Measurements from ENCODE around the gene SEPTIN12. TPM values are rescaled to one million over a fixed set of nuclear protein-coding genes. Genes with fewer than 3 reads are reported as not detected.

Gene SEPTIN12
- total RNA-seq, 2 experiments from 2014 or later, result not detected

DNA sequence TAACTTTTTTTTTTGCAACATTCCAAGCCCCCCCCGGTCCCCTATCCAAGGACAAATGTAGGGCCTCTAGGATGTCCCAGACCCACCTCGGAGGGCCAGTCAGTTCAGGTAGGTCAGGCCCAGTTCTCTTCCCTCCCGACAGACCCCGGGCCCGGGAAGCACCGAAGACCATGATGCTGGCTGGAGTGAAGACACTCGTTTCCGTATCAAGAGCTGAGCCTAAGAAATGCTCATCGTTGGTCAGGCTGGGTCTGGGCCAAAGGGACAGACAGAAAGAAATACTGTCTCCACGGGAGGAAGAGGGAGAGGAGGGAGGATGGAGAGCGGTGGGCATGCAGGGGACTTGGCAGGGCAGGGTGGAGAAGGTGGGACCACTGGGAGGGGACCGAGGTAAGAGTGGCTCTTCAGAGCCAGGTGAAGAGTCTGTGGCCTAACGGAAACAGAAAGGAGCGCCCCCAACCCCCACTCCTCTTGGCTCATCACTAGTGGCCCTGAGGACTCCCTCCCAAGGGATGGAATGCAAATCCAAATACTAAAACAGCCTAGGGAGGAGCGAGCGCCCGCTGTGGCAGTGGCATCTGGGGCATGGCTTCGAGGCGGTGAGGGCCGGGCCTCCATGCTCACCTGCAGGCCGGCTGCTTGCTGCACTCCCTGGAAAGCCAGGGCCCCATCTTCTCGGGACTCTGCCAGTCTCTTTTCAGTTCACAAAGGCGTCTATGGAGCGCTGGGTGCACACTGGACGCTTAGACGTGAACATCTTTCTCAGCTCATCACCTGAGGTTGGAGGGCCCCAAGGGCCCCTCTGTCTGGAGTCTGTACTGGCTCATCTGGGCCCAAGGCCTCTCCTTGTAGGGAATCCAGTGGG lies 16.0 kb upstream of the SEPTIN12 start:
- POLR2A ChIA-PET, result no interaction called here
- CTCF ChIA-PET, result interaction anchor here (0.5 kb wide), 1 partner anchor 38 kb away, joined by 3 read pairs; no protein-coding TSS in a partner anchor

DNA sequence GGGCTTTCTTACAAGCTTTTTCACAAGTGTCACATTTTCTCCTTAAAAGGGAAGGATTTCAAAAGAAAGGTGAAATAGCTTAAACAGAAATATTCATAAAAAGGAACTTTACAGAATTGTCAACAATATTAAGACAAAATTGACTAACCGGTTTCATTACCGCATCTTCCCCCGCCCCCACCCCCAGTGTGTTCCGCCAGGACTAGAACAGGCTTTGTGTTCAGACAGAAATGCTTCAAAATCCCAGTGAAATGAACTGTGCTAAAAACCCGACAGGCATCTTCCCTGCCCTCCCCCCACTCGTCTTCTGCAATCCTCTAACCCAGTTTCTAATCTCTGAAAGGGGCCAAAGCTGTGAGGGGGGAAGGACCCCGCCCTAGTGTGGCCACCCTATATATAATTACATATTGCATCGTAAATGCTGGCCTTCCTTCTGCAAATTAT lies 15.3 kb upstream of the SEPTIN12 start:
- ChIA-PET CTCF (no interaction called here), POLR2A (interaction anchor here (0.5 kb wide), 1 partner anchor 71 kb away, joined by 4 read pairs; no protein-coding TSS in a partner anchor)

DNA sequence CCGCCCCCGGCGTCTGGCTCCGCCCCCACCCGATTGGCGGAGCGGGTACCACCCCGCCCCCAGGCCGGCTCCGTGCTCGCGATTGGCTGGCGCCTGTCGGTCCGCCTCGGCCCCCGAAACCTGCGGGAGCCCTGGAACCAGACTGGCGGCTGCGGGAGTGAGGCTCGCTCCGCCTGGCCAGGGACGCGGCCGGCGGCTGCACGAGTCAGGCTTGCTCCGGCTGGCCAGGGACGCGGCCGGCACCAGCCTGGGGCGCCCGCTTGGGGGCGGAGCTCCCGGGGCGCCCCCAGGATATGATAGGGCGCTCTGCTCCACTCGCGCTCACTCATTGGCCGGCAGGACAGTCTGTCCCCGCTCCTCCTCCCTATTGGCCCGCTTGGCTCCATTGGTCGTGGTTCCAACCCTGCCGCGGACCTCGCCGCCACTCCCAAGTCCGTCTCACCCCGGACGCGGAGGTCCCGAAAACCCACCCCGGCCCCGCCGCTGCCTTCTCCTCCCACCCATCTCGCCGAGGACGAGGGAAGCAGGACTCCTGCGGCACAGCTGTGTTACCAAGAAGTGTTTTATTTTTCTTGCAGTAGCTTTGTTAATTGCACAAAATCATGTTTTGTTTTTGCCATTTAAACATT lies 14.6 kb upstream of the SEPTIN12 start:
- ChIA-PET CTCF (interaction anchor here (0.6 kb wide), 1 partner anchor 55 kb away, joined by 3 read pairs; no protein-coding TSS in a partner anchor), POLR2A (interaction anchor here (0.5 to 1.6 kb wide), 5 partner anchors 32 to 241 kb away, joined by 3 to 11 read pairs (median 5); partner anchors contain the start of genes ANKS3 and DNAAF8)

DNA sequence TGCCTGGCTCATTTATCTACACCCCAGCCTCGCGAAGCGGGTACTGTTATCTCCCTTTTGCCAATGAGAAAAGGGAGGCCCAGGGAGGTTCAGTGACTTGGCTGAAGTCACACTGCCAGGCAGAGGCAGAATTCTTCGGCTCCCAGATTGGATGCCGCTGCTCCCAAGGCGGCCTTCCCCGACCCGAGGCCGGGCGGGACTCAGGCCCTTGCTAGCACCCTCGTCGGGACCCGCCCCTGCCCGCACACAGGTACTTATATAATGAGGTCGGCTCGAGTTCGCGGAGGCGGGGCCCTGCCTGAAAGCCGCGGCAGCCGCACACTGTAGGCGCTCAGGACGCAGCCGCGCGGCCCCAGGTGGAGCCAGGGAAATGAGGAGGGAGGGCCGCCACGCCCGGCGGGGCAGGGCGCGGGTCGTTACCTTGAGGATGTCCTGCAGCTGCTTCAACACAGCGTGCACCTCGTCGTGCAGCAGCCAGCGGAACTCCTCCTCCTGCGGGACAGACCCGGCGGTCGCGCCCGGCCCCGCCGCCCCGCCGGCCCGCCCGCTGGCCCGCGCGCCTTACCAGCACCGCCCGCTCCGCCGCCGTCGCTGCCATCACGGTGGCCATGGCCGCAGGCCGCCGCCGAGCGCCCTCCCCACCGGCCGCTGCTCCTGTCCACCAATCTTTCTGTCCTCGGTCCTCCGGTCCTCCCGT lies 14.0 kb upstream of the SEPTIN12 start, which contains the start of gene ROGDI:
ROGDI (minus strand) TSS at position 672 of the 697 bp plus-strand sequence; CDS start at position 610, 62 bp downstream.
- CTCF ChIA-PET, result no interaction called here

DNA sequence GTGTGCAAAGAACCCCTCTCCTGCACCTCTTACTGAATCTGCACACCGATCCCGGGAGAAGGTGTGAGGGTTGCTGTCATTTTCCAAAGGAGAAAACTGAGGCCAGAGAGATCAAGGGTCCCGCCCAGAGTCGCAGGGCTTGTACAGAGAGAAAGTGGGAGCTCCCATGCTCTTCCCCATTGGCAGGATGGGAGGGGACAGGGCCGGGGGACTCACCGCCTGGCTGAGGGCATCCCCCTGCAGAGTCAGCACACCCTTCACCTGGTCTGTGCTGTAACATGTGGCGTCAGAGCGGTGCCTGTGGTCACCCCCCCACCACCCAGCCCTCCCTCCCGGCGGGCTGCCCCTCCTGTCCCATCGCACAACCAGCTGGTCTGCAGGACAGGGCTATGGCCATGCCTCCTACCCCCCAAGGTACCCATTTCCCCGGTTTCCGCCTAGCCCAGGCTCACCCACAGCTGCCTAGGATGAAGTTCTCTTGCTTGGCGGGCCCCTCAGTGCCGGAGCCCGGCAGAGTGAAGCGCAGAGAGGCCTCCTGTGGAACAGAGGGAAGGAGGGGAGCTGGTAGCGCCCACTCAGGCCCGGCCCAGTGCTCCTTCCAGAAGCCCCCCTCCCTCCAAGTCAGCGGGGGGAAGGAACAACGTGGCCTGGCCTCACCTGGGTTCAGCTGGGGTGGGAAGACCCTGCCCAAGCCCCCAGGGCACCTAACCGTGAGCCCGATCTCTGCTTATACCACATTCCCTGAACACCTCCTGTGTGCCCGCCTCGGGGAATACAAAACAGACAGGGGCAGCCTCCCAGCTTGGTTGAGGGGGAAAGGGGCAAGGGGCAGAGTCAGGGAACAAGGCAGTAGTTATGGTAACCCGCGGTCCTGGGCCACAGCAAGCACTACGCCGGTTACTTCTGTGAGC lies 13.2 kb upstream of the SEPTIN12 start:
- ChIA-PET CTCF (no interaction called here), POLR2A (interaction anchor here (1.4 to 1.6 kb wide), 2 partner anchors 33 to 67 kb away, joined by 5 to 6 read pairs; partner anchors contain the start of genes ANKS3 and DNAAF8)

More for the DNA sequence above, 14.0 kb upstream of the SEPTIN12 start, which contains the start of gene ROGDI:
- POLR2A ChIA-PET, result interaction anchor here (0.6 to 1.6 kb wide), 4 partner anchors 32 to 241 kb away, joined by 3 to 11 read pairs (median 6); partner anchors contain the start of genes ANKS3 and DNAAF8

DNA sequence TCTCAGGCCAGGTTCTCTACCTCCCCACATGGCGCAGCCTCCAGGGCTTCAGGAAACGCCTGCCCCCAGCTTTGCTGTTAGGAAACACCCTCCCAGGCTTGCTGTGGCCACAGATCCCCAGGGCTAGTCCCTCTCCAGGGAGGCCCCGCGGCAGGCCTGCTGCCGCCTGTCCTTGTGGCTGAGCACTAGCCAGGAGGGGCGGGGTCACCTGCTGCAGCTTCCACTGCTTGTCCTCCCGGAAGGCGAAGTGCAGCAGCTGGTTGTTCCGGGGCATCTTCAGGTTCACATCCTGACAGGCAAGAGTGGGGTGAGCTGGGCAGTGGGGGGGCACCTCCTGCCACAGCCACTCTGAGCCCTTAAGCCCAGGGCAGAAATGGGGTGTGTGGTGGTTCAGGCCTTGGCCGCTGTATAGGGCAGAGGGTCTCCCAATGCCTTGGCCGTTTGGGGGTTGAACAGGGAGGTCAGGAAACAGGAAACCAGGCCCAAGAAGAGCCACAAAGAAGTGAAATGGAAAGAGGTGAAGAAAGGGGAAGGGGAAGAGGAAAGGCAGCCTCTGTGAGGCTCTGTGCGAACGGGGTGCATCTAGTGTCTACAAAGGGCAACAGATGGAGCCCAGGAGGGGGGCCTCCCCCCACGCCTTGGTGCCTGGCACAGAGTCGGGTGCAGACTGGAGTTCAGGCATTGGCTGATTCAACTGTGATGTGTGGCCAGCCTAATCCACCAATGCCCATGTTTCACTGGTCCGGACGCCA lies 12.3 kb upstream of the SEPTIN12 start:
- ChIA-PET POLR2A (no interaction called here), CTCF (no interaction called here)

DNA sequence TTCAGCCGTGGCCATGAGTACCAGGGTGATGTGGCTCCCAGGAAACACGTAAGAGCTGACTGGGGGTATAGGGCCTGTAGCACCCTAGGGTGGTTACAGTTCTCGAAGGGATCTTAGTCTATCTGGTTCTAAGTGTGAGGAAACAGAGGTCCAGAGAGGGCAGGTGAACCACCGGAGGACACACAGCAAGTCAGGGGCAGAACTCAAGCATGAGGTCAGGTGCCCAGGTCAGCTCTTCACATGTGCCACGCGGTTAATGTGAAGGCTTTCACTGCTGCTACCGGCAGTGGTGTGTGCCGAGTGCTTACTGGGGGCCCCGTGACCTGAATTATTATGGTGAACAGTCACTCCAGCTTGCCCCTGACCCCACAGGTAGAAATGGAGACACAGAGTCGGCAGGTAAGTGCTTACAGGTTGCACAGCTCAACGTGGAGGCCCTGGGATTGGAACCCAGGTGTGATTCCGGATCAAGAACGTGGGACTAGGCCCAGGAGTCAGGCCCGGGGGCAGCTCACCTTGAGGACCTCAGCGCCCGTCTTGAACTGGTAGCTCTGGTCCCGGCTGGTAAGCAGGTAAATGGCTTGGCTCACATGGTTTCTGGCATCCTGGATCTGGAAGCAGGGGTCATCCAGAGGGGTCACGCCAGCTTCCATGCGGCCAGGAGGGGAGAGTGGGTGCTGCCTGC lies 11.2 kb upstream of the SEPTIN12 start:
- ChIA-PET CTCF (no interaction called here), POLR2A (no interaction called here)

DNA sequence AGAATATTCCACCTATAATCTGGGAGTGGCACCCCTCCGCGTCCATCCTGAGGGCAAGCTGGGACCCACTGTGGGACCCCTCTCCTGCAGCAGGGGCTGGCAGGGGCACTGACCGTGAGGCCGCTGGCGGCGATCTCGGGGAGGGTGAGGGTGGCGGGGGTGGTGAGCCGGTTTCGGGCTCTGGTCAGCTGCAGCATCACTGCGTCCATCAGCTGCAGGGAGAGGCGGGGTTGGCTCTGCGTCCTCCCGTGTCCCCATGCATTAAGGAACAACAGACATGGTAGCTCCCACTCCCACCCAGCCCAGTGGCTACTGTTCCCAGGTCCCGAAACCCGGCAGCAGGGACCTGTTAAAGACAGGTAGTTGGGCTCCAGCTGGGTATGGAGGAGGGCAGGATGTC lies 10.3 kb upstream of the SEPTIN12 start:
- CTCF ChIA-PET, result no interaction called here

DNA sequence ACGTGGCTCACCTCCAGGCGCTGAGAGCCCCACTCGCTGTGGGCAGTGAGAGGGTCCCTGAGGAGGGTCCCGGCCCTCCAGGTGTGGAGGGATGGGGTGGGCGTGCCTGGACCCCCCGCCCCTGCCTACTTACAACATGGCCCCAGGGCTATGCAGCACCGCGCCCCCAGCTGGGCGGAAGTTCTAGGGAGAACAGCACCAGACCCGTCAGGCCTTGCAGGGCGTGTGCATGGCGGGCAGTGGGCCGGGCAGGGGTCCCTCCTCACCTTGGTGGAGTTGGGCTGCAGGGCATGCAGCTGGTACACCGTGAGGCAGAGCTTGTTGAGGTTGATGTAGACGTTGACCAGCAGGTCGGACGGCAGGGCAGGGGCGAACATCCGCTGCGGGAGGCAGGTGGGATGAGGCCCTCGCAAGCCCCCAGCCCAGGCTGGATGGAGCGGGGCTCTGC lies 9.7 kb upstream of the SEPTIN12 start:
- CTCF ChIA-PET, result no interaction called here
- POLR2A ChIA-PET, result interaction anchor here (0.6 kb wide), 1 partner anchor 17 kb away, joined by 3 read pairs; no protein-coding TSS in a partner anchor

More for the DNA sequence above, 10.3 kb upstream of the SEPTIN12 start:
- POLR2A ChIA-PET, result interaction anchor here (0.6 kb wide), 1 partner anchor 18 kb away, joined by 3 read pairs; no protein-coding TSS in a partner anchor

DNA sequence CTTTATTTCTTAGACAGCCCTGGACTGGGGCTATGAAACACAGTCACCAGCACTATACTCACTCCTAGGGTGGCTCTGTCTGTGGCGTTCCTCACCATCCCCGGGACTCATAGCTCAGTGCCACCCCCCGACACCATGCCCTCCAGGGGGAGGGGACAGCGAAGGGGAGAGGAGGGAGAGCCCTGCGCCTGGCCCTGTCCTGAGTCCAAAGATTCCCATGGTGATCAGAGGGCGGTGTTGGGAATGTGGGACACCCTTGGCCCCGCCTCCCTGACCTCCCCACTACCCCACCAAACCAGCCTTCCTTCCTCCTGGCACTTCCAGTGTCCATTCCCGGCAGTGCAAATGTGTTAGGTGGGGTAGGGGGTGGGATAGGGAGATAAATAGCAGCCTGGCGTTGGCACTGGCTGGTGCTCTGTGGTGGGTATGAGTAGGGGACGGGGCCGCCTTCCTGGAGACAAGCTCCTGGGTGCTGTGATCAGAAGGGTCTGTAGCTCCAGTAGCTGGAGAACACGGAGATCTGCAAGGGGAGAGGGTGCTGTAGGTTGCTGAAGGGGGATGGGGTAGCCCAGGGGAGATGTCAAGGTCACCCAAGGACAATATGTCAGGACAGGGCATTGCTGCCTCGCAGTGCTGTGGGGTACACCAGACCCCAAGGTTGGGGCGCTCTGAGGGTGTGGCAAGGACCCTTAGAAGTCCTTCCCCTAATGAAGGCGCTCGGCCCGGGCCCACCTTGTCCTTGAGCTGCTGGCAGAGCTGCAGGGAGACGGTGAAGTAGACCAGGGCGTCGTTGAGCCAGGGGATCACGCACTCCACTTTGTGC lies 9.0 kb upstream of the SEPTIN12 start:
- ChIA-PET POLR2A (no interaction called here), CTCF (no interaction called here)

DNA sequence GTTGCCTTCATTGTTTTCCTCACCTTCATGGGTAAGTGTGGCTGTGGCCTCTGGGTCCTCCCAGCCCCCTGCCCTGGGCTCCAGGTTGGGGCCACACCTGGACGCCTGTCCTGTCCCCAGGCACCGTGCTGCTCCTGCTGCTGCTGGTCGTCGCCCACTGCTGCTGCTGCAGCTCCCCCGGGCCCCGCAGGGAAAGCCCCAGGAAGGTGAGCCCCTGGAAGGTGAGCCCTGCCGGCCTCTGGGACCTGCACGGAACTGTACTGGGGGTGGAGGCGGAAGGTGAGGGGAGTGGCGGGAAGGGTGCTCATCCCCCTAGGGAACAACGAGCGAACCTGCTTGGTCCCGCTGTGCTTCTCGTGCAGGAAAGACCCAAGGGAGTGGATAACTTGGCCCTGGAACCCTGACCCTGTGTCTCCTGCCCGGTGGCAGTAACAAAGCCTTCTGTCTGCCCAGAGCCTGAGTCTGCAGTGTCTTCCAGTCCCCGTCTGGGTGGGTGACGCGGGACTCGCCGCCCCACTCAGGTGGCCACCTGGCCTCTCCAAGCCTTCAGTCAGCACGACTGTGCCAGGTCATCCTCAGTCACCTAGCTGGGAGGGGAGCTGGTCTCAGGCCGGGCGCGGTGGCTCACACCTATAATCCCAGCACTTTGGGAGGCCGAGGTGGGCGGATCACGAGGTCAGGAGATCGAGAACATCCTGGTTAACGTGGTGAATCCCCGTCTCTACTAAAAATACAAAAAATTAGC lies 7.9 kb upstream of the SEPTIN12 start:
- CTCF ChIA-PET, result no interaction called here
- POLR2A ChIA-PET, result no interaction called here

DNA sequence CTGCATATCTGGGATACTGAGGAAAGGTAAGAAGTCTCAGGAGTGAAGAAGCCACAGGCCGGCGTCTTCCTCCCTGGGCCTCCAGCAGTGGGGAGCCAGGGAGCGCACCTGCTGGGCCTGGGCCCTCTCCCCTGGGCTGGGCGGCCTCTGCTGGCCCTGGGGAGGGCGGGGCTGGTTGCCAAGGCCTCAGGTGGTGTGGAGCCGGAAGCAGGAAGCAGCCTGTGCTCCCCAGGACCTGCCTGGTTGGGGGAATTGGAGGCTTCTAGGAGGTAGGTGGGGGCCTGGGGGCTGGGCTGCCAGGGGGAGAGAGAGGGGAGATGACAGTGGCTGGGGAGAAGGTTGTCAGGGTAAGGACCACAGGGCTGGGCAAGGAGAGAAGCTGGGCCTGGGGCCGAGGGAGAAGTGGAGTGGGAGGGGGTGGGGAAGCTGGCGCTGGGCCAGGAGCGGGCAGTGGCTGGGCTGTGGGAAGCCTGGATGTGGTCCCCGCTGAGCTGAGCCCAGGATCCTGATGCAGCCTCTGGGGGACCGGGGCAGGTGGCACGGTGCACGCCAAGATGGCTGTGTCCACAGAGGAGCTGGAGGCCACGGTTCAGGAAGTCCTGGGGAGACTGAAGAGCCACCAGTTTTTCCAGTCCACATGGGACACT lies 7.2 kb upstream of the SEPTIN12 start, which contains the start of gene SMIM22:
SMIM22 (plus strand) TSS at position 189 of the 647 bp plus-strand sequence; CDS start at position 555, 366 bp downstream.
- ChIA-PET POLR2A (no interaction called here), CTCF (no interaction called here)

DNA sequence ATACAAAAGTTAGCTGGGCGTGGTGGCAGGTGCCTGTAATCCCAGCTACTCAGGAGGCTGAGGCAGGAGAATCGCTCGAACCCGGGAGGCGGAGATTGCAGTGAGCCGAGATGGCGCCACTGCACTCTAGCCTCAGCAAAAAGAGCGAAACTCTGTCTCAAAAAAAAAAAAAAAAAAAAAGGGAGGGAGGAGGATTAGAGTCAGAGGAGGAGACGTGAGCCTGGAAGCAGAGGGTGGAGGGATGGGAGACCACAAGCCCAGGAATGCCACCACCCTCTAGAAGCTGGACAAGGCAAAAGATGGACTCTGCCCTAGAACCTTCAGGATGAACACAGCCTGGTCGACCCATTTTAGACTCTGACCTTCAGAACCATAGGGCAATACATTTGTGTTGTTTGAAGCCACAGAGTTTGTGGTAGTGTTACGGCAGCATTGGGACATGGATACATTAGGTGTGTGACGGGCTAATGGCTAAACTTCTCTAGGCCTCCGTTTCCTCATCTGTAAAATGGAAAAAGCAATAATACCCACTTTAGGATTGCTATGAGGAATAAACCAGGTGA lies 4.9 kb upstream of the SEPTIN12 start:
- ChIA-PET POLR2A (no interaction called here), CTCF (interaction anchor here (0.6 to 0.7 kb wide), 2 partner anchors 61 to 140 kb away, joined by 3 to 6 read pairs; no protein-coding TSS in a partner anchor)

DNA sequence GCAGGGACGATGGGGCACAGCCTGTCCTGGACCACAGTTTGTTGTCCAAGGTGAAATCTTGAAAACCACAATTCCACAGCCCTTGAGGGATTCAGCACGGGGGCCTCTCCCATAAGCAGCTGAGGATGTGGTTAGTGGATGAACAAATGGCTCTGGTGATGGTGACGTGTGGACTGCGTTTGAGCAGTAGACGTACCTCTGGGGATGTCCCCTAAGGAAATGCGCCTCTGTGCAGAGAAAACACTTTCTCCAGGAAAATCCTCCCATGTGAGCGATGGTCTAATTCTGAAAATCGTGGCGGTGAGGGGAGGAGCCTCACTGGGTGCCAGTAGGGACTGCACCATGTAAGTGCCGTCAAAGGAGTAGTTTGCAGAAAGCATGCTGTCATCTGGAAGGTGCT lies 2.7 kb upstream of the SEPTIN12 start:
- ChIA-PET CTCF (no interaction called here), POLR2A (no interaction called here)

DNA sequence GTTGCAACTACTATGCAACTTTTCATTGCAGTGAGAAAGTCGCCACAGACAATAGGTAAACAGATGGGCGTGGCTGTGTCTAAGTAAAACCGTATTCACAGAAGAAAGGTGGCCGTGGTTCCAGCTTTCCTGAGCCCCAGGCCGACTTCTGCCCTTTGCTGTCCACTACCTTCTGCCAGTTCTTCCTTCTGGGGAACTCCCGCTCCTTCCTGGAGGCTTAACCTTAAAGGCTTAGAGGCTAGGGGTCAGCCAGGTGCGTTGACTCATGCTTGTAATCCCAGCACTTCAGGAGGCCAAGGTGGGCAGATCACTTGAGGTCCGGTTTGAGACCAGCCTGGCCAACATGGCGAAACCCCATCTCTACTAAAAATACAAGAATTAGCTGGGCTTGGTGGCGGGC lies 2.1 kb upstream of the SEPTIN12 start:
- ChIA-PET CTCF (no interaction called here), POLR2A (no interaction called here)
